ENCODE results near the gene CSF2.

- TF ChIP-seq, protein P1, sequence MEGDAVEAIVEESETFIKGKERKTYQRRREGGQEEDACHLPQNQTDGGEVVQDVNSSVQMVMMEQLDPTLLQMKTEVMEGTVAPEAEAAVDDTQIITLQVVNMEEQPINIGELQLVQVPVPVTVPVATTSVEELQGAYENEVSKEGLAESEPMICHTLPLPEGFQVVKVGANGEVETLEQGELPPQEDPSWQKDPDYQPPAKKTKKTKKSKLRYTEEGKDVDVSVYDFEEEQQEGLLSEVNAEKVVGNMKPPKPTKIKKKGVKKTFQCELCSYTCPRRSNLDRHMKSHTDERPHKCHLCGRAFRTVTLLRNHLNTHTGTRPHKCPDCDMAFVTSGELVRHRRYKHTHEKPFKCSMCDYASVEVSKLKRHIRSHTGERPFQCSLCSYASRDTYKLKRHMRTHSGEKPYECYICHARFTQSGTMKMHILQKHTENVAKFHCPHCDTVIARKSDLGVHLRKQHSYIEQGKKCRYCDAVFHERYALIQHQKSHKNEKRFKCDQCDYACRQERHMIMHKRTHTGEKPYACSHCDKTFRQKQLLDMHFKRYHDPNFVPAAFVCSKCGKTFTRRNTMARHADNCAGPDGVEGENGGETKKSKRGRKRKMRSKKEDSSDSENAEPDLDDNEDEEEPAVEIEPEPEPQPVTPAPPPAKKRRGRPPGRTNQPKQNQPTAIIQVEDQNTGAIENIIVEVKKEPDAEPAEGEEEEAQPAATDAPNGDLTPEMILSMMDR (IDR thresholded peaks at IDR 0.05 in 4 of 5, conservative IDR thresholded peaks at IDR 0.05 in 1 of 5) = no peak
- no peak for TF ChIP-seq POLR2A (IDR thresholded peaks at IDR 0.05)
Measured at GRCh38 chr5:132050136-132050535, 23.5 kb upstream of the CSF2 start.
